Measurements from ENCODE around the gene NOP14.
"Not testable (repeated sequence)": the region's sequence is repeated elsewhere in the genome, so short reads cannot be mapped to it uniquely, and the experiment has no call there.

NOP14 gene

DNA sequence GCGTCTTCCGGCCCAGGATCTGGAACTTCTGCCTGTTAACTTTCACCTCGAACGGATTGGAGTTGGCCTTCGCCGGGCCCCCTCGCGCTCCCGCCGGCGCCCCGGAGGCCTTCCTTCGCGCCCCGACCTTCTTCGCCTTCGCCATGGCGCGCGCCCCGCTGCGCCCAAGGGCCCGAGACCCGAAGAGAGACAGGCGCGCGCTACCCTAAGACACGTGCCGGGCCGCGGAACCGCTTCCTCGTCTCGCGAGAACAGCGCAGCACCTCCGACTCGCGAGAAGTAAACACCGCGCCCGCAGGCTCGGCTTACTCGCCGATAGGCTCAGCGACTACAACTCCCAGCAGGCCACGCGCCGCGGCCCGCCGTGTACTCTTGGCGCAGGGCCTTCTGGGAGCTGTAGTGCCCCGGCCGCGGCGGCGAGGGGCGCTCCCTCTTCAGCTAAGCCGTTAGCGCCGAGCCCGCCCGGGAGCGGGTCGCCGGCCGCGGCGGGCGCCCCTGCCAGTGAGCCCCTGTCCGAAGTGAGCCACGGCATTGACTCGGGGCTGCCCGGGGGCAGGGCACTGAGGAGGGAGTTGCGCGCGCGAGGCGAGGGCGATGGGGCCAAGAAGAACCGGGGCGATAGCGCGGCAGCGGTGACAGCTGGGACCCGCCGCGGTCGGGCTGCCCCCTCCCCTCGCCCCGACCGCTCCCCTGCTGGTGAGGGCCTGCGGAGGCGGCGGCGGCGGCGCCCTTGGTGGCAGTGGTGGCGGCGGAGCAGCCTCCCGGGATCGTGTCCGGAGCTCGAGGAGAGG lies at the start of gene NOP14, which contains the start of gene GRK4:
Gene NOP14 (minus strand): TSS at position 232 of the 791 bp plus-strand sequence. CDS start 87 bp downstream, at position 145.
Gene GRK4 (plus strand): TSS at position 397 of the 791 bp plus-strand sequence. CDS start 500 bp downstream, outside the sequence.
- DNase-seq, result peak; percentile 84

DNA sequence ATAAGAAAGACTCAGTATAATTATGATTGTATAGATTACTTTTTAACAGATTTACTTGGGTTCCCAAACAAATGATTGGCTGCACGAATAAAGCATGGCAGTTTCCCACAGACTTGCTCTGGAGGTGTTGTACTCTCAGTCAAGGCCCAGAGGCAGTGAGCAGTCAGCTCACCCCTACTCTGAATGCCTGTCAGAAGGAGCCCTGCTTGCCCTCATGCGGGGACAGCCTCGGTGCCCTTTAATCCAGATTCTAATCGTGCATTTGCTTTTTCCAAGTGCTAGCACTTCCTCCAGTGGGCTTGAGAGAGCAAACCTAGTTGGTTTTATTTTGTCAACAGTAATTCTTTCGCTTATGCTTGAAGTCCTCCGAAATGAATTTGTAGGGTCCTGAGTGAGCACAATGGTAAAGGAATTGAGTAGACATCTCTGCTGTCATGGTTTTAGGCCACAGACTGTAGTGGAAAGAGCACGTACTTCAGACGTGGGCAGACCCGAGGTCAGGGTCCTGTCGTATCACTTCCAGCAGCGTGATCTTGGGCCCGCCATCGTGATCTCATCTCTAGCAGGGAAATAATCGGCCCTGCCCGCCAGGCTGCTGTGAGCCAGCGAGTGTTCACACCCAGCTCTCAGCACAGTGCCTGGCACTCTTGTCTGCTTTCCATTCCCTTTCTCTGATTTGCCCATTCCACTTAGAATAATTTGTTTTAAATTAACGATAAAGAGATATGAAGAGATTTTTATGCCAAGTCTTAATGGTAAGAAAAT lies 48.4 kb upstream of the NOP14 start:
- no peak for DNase-seq

DNA sequence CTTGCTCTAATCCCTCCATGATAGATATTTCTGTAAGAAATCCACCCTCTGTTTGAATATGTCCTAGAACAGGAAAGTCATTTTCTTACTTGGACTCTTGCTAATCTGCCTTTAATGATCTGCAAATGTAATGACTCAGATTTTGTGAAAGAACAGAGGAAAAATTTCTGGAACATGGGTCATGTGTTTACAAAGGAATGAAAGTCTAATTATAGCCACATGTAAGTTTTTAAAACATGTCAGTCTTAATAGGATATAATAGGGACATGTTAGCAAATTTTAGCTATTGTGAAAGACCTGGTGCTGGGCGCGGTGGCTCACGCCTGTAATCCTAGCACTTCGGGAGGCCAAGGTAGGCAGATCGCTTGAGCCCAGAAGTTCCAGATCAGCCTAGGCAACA lies 47.8 kb upstream of the NOP14 start:
- no peak for DNase-seq

DNA sequence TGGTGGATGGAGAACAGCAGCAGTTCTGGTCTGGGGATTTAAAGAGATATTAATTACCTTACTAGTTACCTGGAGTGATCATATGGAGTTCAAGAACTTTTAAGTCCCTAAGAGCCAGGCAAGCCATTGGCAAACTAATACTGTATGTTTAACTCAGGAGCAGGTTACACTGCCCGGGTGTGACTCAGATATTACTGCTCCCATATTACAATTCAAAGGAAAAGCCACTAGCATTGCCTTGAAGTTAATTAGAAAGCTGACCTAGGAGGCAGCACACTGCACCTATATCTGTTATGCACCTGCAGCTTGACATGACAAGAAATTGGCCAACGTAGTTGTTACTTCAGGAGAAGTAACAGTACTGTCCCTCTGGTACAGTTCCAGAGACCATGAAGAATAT lies 47.4 kb upstream of the NOP14 start:
- no peak for DNase-seq

DNA sequence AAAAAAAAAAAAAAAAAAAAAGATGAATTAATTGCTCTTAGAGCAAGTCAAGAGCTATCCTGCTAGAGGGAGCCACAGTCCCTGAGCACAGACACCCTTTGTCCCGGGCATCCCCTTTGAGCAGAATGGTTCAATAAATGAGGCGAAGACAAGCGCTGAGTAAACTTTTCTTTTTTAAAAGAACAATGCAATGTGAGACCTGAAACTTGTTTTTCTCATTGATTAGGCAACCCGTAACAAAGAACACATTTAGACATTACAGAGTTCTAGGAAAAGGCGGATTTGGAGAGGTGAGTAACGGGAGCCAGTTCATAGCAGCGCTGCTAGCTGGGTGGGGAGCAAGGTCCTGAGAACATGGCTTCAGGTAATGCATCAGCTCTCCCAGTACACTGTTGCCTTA lies 46.2 kb upstream of the NOP14 start:
- no peak for DNase-seq

DNA sequence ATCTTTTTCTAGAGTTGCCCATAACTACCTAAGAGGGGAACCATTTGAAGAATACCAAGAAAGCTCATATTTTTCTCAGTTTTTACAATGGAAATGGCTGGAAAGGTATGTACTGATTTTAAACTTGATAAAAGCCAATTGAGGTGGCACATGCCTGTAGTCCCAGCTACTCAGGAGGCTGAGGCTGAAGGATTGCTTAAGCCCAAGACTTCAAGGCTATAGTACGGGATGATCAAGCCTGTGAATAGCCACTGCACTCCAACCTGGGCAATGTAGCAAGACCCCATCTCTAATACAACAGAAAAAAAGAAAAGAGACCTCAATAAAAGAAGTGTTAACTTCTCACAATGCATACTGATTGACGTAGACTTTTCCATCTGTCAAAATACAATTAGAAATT lies 44.5 kb upstream of the NOP14 start:
- no peak for DNase-seq

DNA sequence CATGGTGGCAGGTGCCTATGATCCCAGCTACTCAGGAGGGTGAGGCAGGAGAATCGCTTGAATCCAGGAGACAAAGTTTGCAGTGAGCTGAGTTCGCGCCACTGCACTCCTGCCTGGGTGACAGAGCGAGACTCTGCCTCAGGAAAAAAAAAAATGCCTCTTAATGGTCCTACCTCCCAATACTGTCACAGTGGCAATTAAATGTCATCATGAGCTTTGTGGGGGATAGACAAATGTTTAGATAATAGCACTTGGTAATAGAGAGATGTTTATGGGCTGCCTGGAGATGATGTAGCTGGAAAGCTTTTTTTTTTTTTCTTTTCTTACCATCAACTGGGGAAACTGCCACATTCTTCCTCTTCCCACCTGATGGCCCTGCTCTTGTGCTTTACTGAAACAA lies 33.2 kb upstream of the NOP14 start:
- DNase-seq, result no peak

DNA sequence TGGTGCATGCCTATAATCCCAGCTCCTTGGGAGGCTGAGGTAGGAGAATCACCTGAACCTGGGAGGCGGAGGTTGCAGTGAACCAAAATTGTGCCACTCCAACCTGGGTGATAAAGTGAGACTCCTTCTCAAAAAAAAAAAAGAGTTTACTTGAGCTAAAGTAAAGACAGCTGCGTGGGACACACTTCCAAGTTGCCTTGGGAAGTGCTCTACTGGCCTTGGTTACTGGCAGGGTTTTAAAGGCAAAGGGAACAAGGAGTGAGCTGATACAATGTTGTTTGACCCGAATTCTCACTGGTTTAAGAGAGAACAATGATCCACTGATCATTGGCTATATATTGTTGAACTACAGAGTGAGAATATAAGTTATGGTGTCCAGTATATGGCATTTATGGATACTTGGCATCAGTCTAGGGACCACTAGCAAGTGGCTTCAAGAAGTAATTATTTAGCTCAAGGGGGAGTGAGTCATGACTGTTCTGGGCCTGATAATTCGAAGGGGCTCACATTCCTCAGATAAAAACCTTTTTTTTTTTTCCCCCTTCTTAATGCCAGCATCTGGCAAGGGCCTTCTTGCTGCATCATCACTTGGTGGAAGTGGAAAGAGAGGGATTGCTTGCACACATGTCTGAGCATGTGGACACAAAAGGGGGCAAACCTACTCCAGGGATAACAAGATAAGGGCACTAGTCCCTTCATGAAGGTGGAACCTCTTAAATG lies 32.5 kb upstream of the NOP14 start:
- DNase-seq, result no peak

DNA sequence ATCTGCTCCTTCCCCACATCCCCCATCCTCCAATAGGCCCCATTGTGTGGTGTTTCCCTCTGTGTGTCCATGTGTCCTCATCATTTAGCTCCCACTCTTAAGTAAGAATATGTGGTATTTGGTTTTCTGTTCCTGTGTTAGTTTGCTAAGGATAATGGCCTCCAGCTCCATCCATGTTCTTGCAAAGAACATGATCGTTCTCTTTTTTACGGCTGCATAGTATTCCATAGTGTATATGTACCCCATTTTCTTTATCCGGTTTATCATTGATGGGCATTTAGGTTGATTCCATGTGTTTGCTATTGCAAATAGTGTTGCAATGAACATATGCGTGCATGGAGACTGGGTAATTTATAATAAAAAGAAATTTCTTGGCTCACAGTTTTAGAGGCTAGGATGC lies 31.7 kb upstream of the NOP14 start:
- no peak for DNase-seq

DNA sequence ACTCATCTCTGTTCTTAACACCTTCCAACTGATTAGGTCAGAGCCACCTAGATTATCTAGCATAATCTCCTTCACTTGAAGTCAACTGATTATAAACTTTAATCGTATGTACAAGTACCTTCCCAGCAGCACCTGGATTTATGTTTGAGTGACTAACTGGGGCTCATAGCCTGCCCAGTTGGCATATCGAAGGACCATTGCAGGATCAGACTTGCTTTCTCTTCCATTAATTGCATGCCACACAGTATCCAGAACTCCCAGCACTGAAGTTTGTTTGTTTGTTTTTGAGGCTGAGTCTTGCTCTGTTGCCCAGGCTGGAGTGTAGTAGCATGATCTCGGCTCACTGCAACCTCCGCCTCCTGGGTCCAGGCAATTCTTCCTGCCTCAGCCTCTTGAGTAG lies 28.0 kb upstream of the NOP14 start:
- no peak for DNase-seq

DNA sequence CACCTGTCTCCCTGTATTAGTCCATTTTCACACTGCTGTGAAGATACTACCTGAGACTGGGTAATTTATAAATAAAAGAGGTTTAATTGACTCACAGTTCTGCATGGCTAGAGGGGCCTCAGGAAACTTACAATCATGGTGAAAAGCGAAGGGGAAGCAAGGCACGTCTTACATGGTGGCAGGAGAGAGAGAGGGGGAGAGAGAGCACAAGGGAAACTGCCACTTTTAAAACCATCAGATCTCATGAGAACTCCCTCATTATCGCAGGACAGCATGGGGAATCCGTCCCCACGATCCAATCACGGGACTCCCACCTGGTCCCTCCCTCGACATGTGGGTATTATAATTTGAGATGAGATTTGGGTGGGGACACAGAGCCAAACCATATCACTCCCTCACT lies 20.5 kb upstream of the NOP14 start:
- DNase-seq, result not testable (repeated sequence)

DNA sequence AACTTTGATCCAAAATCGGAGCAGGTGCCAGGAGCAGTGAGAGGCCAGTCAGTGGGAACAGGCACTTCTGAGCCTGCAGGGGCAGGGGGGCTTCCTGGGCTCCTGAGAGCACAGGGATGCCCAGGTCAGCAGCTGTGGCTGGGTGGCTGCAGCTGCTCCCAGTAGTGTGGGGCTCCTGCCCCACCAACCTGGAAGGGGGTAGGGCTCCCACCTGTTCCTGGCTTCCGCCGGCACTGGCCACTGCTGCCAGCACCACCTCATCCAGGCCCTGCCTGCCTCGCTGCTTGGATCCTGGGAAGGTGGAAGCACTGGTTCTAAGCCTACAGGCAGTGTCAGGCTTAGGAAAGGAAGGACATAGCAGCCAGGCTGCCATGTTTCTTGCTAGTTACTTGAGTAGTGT lies 18.8 kb upstream of the NOP14 start:
- DNase-seq, result no peak

DNA sequence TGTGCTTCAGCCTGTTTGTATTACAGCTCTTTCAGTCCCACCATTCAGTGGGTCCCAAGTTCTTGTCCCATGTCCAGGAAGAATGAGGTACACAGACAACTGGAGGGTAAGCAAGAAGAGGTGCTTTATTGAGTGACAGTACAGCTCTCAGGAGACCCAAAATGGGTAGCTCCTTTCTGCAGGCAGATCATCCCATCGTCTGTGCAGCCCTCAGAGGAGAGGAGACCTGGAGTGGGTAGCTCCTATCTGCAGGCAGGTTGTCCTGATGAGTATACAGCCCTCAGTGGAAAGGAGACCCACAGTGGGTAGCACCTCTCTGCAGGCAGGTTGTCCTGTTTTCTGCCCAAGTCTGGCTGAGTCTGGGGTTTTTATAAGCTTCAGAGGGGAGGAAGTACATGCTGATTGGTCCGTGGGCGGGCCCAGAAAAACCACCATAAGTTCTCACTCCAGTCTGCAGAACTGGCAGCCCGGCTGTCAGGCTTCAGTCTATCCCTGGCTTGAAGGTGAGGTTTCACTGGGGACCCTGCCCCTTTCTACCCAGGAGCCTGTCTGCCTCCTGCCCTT lies 18.1 kb upstream of the NOP14 start:
- DNase-seq, result no peak

DNA sequence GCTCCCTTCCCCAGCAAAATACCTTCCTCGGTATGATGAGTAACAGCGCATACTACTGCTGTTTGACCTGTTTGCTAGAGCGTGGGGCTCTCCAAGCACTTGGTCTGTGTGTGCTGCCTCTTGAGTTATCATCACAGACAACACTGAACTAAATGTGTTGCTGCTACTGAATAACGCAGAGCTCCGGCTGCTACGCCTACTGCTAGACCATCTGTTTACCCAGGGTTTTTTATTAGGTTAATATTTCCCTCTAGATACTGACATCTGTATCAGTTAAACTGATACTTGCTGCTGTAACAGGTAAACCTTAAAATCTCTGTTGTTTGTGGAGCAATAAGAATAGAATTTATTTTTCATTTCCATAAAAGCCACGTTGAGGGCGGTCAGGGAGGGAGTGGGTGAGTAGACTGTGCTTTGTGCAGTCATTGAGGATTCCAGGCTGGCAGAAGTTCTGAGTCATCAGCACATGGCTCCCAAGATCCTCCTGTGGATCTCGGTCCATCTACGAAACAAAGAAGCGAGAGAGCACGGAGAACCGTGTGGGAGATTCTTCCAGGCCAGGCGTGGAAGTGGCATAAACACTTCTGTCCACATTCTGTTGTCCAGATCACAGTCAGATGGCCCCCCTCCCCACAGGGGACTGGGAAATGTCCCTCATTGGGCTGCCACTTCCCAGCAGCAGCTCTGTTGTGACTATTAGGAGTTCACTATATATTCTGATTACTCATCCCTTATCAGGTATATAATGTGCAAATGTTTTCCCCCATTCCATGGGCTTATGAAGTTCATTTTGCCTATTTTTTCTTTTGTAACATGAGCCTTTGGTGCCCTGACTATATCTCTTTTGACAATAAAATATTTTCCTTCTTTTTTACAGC lies 14.2 kb upstream of the NOP14 start:
- no peak for DNase-seq

DNA sequence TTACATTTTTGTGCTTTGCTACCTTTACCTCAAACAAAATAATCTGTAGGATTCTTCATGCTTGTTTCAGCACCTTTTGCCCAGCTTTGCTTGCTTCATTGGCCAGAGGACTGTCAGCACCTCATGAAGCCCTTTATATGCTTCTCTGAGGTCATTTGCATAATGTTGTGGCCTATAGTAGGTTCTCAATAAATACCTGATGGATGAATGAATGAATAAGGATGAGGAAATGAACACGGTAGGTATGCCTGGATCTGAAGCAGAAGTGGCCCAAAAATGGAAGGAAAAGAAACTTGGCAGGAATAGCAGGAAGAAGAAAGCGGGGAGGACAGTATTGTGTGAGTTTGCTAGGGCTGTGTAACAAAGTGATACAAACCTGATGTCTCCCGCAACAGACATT lies 8.1 kb upstream of the NOP14 start:
- DNase-seq, result no peak

DNA sequence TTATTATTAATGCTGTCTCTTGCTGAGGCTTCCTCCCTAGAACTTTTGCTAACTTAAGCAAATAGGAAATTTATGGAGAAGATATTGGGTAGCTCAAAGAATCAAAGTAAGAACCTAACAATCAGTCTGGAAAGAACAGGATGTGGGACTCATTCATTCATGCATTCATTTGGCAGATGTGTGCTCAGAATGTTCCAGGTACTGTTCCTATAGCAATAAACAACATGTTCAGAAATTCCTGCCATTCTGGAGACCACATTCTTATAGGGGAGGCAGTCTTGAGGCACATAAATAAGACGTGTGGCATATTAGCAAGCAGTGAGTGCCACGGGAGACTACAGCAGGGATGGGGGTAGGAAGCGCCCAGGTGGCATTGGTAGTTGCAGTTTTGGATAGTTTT lies 5.2 kb upstream of the NOP14 start:
- no peak for DNase-seq

DNA sequence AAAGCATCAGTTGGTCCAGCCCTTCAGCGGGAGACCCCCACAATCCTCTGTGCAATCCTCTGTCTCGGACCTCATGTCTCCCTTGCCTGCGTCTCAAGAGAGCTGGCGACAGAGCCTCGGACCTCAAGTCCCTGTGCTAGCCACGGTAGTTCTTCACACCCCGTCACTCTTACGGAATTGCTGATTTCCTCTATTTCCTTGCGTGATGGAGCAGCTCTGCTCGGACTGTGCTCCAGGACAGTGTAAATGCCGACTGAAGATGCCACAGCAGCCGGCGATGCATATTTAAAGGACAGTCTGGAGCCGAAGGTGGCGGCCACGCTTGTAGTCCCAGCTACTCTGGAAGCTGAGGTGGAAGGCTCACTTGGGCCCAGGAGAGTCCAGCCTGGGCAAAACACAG lies 2.1 kb upstream of the NOP14 start:
- no peak for DNase-seq

DNA sequence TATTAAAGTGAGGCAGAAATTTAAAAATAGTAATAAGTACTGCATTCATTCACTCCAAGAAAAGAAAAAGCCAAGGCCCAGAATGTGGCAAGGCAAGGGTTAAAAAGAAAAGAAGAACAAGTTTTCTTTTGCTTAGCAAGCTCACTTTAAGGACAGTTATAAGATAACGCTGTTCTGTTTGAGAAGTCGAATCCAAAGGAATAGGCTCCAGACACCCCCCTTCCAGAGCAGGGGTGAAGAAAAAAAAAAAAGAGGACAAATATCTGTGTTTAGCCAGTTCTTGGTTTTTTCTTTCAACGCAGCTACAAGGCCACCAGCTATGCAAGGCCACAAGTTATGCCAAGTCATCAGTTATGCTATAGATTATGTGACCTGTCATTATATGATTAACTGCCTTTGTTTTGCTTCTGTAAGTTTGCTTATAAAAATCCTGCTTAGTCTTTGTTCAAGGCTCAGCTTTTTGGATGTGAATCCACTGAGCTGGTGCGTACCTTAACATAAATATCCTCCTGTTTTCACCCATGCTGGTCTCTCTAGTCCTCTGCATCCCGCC lies 1.6 kb upstream of the NOP14 start:
- no peak for DNase-seq

DNA sequence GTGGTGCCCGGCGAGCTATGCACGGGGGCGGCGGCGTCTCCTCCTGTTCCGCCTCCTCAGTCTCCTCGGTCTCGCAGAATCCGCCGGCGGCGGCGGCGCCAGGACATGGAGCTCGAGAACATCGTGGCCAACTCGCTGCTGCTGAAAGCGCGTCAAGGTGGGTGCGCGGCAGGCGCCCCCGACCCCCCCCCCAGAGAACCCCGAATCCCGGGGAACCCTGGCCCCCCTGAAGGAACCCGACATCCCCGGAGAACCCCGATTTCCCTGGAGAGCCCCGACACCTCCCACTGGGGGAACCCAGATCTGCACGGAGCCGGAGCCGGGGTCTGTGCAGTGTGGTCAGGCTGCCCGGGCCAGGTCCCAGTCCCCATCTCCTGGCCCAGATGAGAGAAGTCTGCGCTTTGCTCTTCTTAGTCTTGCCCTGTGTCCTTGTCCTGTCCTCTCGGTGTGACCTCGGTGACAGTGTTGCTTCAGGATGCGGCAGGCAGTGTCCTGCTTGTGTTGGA lies 813 bp upstream of the NOP14 start:
- no peak for DNase-seq

DNA sequence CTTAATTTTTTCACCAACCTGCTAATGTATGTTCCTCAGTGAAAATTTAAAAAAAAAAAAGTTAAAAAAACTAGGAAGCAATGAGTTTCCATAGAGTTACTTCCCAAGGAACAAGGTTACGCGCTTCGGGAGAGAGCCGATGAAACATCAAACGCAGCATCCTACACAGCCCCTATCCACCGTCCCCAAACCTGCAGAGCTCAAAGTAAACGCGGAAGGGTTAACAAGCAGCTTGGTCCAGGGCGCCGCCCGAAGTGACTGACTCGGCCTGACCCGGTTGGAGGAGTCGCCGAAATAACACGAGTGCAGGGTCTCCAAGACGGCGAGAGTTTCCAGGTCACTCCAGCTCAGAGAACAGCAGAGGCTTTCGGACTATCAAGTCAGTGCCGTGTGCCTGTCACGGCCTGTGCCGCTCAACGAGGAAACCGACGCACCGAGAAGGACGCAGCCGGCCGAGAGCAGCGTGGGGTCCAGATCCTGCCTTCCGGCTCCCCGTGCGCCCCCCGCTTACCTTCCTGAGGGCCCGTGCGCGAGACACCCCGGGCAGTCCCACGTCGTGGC lies 512 bp downstream of the NOP14 start:
- no peak for DNase-seq

DNA sequence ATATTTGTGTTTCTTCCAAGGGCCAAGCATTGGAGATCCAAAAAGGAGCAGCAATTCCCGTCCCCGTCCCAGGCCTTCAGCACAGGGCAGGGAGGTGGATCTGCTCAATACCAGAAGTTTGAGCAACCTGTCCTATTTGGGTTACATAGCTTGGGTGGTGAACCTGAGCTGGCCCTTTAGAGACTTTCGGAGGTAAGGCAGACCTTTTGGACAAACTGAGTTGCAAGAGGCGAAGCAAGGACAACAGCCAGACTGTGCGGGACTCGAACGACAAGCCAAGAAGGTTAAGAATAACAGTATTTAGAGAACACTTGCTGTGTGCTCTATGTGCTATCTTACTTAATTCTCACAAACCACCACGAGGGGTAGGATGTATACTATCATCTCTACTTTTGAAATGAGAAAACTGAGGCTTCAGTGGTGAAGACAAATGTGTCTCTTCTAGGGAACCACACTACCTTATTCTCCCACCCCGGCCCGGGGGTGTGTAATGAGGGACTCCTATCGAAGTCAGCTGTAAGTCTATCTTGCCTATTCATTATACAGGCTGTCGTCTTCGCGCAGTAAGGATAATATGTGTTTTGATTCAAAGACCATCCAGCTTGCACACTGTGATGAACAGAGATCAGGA lies 1.3 kb downstream of the NOP14 start:
- DNase-seq, result no peak

All from NCI-H2081 treated with DMSO at 0.1 percent for 48 hours (cell line).